Tibial nerve (tissue), 4 donors: Measurements from ENCODE around the gene ST6GALNAC1.

Experiments used
- CTCF ChIP-seq, 5 experiments: fragments of 200-600 bp in 3 of 5; fragments of 450-650 bp in 2 of 5; sonication (generic) in 3 of 5; IDR thresholded peaks; one replicate each; pipeline ENCODE4 v1.5.1; 2016 to 2019; ENCODE audit warnings: antibody characterized with exemption in 5 of 5, mild to moderate bottlenecking in 3 of 5, moderate library complexity in 2 of 5
- EP300 ChIP-seq, 2 donors: sonication (generic); formaldehyde crosslinking; IDR thresholded peaks; one replicate each; pipeline ENCODE4 v1.6.1; 2017; ENCODE audit warnings: antibody characterized with exemption in 2 of 2, mild to moderate bottlenecking in 1 of 2
- POLR2A ChIP-seq, 2 donors: fragments of 450-650 bp; IDR thresholded peaks; one replicate each; pipeline ENCODE4 v1.6.1; 2017; ENCODE audit warnings: antibody characterized with exemption in 2 of 2, mild to moderate bottlenecking in 2 of 2, moderate library complexity in 2 of 2

GRCh38 chr17:76683921-76684745 is 40.6 kb upstream of the ST6GALNAC1 start:
- TF ChIP-seq CTCF (IDR thresholded peaks at IDR 0.05) (no peak), POLR2A (IDR thresholded peaks at IDR 0.05) (no peak), EP300 (IDR thresholded peaks at IDR 0.05) (no peak)
